ENCODE results near the gene ARMC6.

DNA sequence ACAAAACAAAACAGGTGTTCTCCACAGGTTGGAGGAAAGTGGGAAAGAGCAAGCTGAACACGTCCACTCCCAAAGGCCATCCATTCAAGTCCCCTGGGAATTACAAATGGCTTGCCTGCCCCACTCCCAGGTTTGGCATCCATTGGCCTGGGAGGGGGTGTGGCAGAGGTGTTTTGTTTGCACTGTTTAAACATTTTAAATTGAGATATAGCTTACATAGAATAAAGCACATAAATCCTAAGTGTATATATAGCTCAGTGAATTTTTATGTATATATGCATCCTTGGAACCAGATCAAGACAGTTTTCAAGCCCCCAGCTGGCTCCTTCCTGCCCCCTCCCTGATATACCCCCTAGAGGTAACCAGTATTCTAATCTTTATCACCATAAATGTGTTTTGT is 43.1 kb downstream of the ARMC6 start:
- TF ChIP-seq, protein P1, sequence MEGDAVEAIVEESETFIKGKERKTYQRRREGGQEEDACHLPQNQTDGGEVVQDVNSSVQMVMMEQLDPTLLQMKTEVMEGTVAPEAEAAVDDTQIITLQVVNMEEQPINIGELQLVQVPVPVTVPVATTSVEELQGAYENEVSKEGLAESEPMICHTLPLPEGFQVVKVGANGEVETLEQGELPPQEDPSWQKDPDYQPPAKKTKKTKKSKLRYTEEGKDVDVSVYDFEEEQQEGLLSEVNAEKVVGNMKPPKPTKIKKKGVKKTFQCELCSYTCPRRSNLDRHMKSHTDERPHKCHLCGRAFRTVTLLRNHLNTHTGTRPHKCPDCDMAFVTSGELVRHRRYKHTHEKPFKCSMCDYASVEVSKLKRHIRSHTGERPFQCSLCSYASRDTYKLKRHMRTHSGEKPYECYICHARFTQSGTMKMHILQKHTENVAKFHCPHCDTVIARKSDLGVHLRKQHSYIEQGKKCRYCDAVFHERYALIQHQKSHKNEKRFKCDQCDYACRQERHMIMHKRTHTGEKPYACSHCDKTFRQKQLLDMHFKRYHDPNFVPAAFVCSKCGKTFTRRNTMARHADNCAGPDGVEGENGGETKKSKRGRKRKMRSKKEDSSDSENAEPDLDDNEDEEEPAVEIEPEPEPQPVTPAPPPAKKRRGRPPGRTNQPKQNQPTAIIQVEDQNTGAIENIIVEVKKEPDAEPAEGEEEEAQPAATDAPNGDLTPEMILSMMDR (IDR thresholded peaks at IDR 0.05), result no peak
- no peak for TF ChIP-seq POLR2A (IDR thresholded peaks at IDR 0.05)
